IMR-90 (cell line): ENCODE data around the gene ZNF580. TPM values are rescaled to one million over a fixed set of nuclear protein-coding genes. Genes with fewer than 3 reads are reported as not detected.

Source experiments
- ATAC-seq: fragments of 200-7000 bp; cut with Tn5 transposase; 2 replicates; pipeline ENCODE4 v1.9.1; 2020; ENCODE audit warnings: low read depth, mild to moderate bottlenecking, moderate library complexity
- BruUV-seq: library from RNA; stranded (reverse); fragments of 400-500 nt; replicated peaks from 2 replicates; lab custom pipeline; 2021; lab: Mats Ljungman, UMichigan
- CTCF ChIA-PET: fragments of 300-600 bp; formaldehyde crosslinking; extraction: SDS; loops from one replicate; lab custom pipeline; 2021; ENCODE audit warnings: antibody characterized with exemption; lab: Yijun Ruan, JAX
- POLR2A ChIA-PET: fragments of 300-600 bp; sonication (Branson Sonifier 250); formaldehyde crosslinking; loops from one replicate; lab custom pipeline; 2022; ENCODE audit warnings: antibody characterized with exemption; ENCODE audit not compliant: unreplicated experiment; lab: Charles Lee
- DNase-seq: peaks from one replicate; pipeline ENCODE4 v3.0.0; 2013
- H2AFZ ChIP-seq: replicated peaks from 2 replicates; pipeline ENCODE3; 2013; ENCODE audit warnings: low read length, mild to moderate bottlenecking; ENCODE audit not compliant: poor library complexity
- H2AK5ac ChIP-seq: 2 replicates; pipeline ENCODE4 v1.6.1; 2013; ENCODE audit warnings: low read depth, low read length, inconsistent platforms
- H2AK9ac ChIP-seq: replicated peaks from 2 replicates; pipeline ENCODE3; 2013; ENCODE audit warnings: mild to moderate bottlenecking, low read depth, low read length, moderate library complexity; ENCODE audit not compliant: poor library complexity
- H2BK120ac ChIP-seq: 2 replicates; pipeline ENCODE4 v1.6.1; 2013; ENCODE audit warnings: low read depth, low read length, inconsistent platforms
- H2BK15ac ChIP-seq: 3 replicates; pipeline ENCODE4 v1.6.1; 2013; ENCODE audit warnings: low read depth, low read length, inconsistent platforms
- H2BK20ac ChIP-seq: 2 replicates; pipeline ENCODE4 v1.6.1; 2013; ENCODE audit warnings: low read depth, mild to moderate bottlenecking, inconsistent platforms, low read length, moderate library complexity
- H2BK5ac ChIP-seq: 2 replicates; pipeline ENCODE4 v1.6.1; 2013; ENCODE audit warnings: mild to moderate bottlenecking, low read depth, low read length, inconsistent platforms; ENCODE audit not compliant: poor library complexity, severe bottlenecking
- H3K14ac ChIP-seq: replicated peaks from 2 replicates; pipeline ENCODE4 v1.6.1; 2013; ENCODE audit warnings: low read depth, low read length, inconsistent platforms
- H3K18ac ChIP-seq: 2 replicates; pipeline ENCODE4 v1.6.1; 2013; ENCODE audit warnings: low read depth, low read length, control low read depth
- H3K23ac ChIP-seq: 2 replicates; pipeline ENCODE4 v1.6.1; 2013; ENCODE audit warnings: low read depth, low read length, inconsistent platforms
- H3K27ac ChIP-seq: 2 replicates; pipeline ENCODE4 v1.5.1; 2013; ENCODE audit warnings: mild to moderate bottlenecking, control low read depth, low read length; ENCODE audit not compliant: insufficient read depth
- H3K27me3 ChIP-seq: 2 replicates; pipeline ENCODE4 v1.6.1; 2013; ENCODE audit warnings: low read length; ENCODE audit not compliant: control insufficient read depth, insufficient read depth
- H3K36me3 ChIP-seq: 2 replicates; pipeline ENCODE4 v1.6.1; 2013; ENCODE audit warnings: low read length, mixed read lengths; ENCODE audit not compliant: control insufficient read depth, insufficient read depth
- H3K4ac ChIP-seq: 2 replicates; pipeline ENCODE4 v1.6.1; 2013; ENCODE audit warnings: low read depth, low read length, inconsistent platforms
- H3K4me1 ChIP-seq: 2 replicates; pipeline ENCODE4 v1.6.1; 2013; ENCODE audit warnings: low read length, mixed read lengths; ENCODE audit not compliant: control insufficient read depth, insufficient read depth
- H3K4me2 ChIP-seq: 2 replicates; pipeline ENCODE4 v1.6.1; 2013; ENCODE audit warnings: low read depth, mild to moderate bottlenecking, control low read depth, low read length, moderate library complexity
- H3K4me3 ChIP-seq: 2 replicates; pipeline ENCODE4 v1.5.1; 2013; ENCODE audit warnings: low read depth, mild to moderate bottlenecking, control low read depth, low read length, moderate library complexity; ENCODE audit not compliant: insufficient read depth
- H3K56ac ChIP-seq: 2 replicates; pipeline ENCODE4 v1.6.1; 2013; ENCODE audit warnings: low read length, inconsistent platforms; ENCODE audit not compliant: insufficient read depth; ENCODE audit errors: extremely low read depth
- H3K79me1 ChIP-seq, 2 experiments: 2 replicates each; pipeline ENCODE4 v1.6.1; 2013; ENCODE audit warnings: low read length in 2 of 2, inconsistent platforms in 1 of 2, low read depth in 1 of 2
- H3K9ac ChIP-seq: 2 replicates; pipeline ENCODE4 v1.6.1; 2013; ENCODE audit warnings: low read depth, low read length, control low read depth
- H3K9me1 ChIP-seq: 2 replicates; pipeline ENCODE4 v1.6.1; 2013; ENCODE audit warnings: low read length, inconsistent platforms; ENCODE audit not compliant: insufficient read depth
- H3K9me3 ChIP-seq: 2 replicates; pipeline ENCODE4 v1.6.1; 2013; ENCODE audit warnings: low read length; ENCODE audit not compliant: control insufficient read depth, insufficient read depth
- H4K20me1 ChIP-seq: 2 replicates; pipeline ENCODE4 v1.6.1; 2013; ENCODE audit warnings: low read length, inconsistent platforms; ENCODE audit not compliant: insufficient read depth
- H4K5ac ChIP-seq: 2 replicates; pipeline ENCODE4 v1.6.1; 2013; ENCODE audit warnings: mild to moderate bottlenecking, low read depth, low read length, control low read depth
- H4K8ac ChIP-seq, 2 experiments: 2 replicates each; pipeline ENCODE4 v1.6.1; 2013; ENCODE audit warnings: low read depth in 2 of 2, low read length in 2 of 2, control low read depth in 1 of 2, inconsistent platforms in 1 of 2
- H4K91ac ChIP-seq: 2 replicates; pipeline ENCODE4 v1.6.1; 2013; ENCODE audit warnings: low read depth, low read length, inconsistent platforms; ENCODE audit not compliant: insufficient read depth
- BHLHE40 ChIP-seq: fragments of 150-350 bp; IDR thresholded peaks from 2 replicates; pipeline ENCODE4 v1.6.1; 2016; ENCODE audit warnings: mild to moderate bottlenecking, low read depth, low read length
- CEBPB ChIP-seq: IDR thresholded peaks from 2 replicates; pipeline ENCODE4 v1.6.1; 2012; ENCODE audit warnings: low read depth, low read length, improper control_type of control experiment
- CHD1 ChIP-seq: IDR thresholded peaks from 2 replicates; pipeline ENCODE4 v1.6.1; 2012; ENCODE audit warnings: low read depth, low read length, improper control_type of control experiment
- CTCF ChIP-seq: conservative IDR thresholded peaks from 2 replicates; pipeline ENCODE4 v1.5.1; 2012; ENCODE audit warnings: mild to moderate bottlenecking, low read depth, low read length, improper control_type of control experiment
- ELK1 ChIP-seq: fragments of 150-350 bp; IDR thresholded peaks from 2 replicates; pipeline ENCODE4 v1.6.1; 2016; ENCODE audit warnings: low read depth, mild to moderate bottlenecking, low read length, moderate library complexity, borderline replicate concordance
- FOS ChIP-seq: fragments of 150-350 bp; IDR thresholded peaks from 2 replicates; pipeline ENCODE4 v1.6.1; 2016; ENCODE audit warnings: low read depth, low read length
- MAFK ChIP-seq: IDR thresholded peaks from 2 replicates; pipeline ENCODE4 v1.6.1; 2012; ENCODE audit warnings: low read depth, low read length, improper control_type of control experiment
- MAZ ChIP-seq: IDR thresholded peaks from 2 replicates; pipeline ENCODE4 v1.6.1; 2012; ENCODE audit warnings: low read depth, mild to moderate bottlenecking, low read length, improper control_type of control experiment, moderate library complexity, borderline replicate concordance
- MXI1 ChIP-seq: IDR thresholded peaks from 2 replicates; pipeline ENCODE4 v1.6.1; 2012; ENCODE audit warnings: low read depth, mild to moderate bottlenecking, low read length, moderate library complexity, borderline replicate concordance
- NFE2L2 ChIP-seq: fragments of 150-350 bp; IDR thresholded peaks from 2 replicates; pipeline ENCODE4 v1.6.1; 2016; ENCODE audit warnings: low read depth, mild to moderate bottlenecking, low read length
- POLR2A ChIP-seq: IDR thresholded peaks from 2 replicates; pipeline ENCODE4 v1.6.1; 2012; ENCODE audit warnings: mild to moderate bottlenecking, low read depth, low read length
- RAD21 ChIP-seq: IDR thresholded peaks from 2 replicates; pipeline ENCODE4 v1.6.1; 2012; ENCODE audit warnings: low read length, improper control_type of control experiment
- RCOR1 ChIP-seq: IDR thresholded peaks from 2 replicates; pipeline ENCODE4 v1.6.1; 2012; ENCODE audit warnings: mild to moderate bottlenecking, low read length, improper control_type of control experiment; ENCODE audit not compliant: insufficient replicate concordance
- RFX5 ChIP-seq: IDR thresholded peaks from 2 replicates; pipeline ENCODE4 v1.8.0; 2012; ENCODE audit warnings: low read depth, mild to moderate bottlenecking, low read length, moderate library complexity
- SMC3 ChIP-seq: fragments of 150-350 bp; IDR thresholded peaks from 2 replicates; pipeline ENCODE4 v1.6.1; 2016; ENCODE audit warnings: low read depth, mild to moderate bottlenecking, antibody characterized with exemption, low read length, moderate library complexity
- WGBS, 2 experiments: methylation state at CpG; one replicate each; pipeline versions ENCODE4 v1.1.5 to v1.1.7; 2013; ENCODE audit warnings: missing lambda C conversion rate in 2 of 2; ENCODE audit not compliant: insufficient read length in 1 of 2; ENCODE audit errors: extremely low coverage in 2 of 2; 5-methylcytosine and 5-hydroxymethylcytosine counted together
- dilution Hi-C: fragments of 300-500 bp; cut with HindIII; formaldehyde crosslinking; loops from one replicate; pipeline ENCODE4 v1.14.3; 2018; ENCODE audit warnings: low sequenced_read_pairs; ENCODE audit not compliant: unreplicated experiment
- in situ Hi-C: fragments of 300-500 bp; cut with MboI; formaldehyde crosslinking; loops from 3 replicates; pipeline ENCODE4 v1.14.3; 2019; ENCODE audit warnings: low sequenced_read_pairs, inconsistent platforms, mixed read lengths
- intact Hi-C: fragments of 100-400 bp; cut with micrococcal nuclease; formaldehyde crosslinking; loops from 2 replicates; pipeline ENCODE4 v1.10.0; 2022
- polyA plus RNA-seq, 3 experiments: library from polyadenylated mRNA; depleted of rRNA; stranded (reverse); fragments of >200 nt; gene quantifications; 2 replicates each; pipeline ENCODE4 v1.2.3, GENCODE V29; 2012; ENCODE audit warnings: low replicate concordance in 1 of 3
- total RNA-seq: library from RNA; depleted of rRNA; stranded (reverse); fragments of >200 nt; gene quantifications from 2 replicates; pipeline ENCODE4 v1.2.3, GENCODE V29; 2012

ZNF580 gene
- total and polyA plus RNA-seq, 2 of the 4 experiments (the other 2 are of a cell fraction) = 1.4 to 36.9 TPM

- peak within 1 kb of the TSS; percentile 73 for H3K56ac ChIP-seq
- peak within 1 kb of the TSS; percentile 43; the same call in 1 of the 2 replicates for H4K91ac ChIP-seq
- H3K4ac ChIP-seq = peak within 1 kb of the TSS; percentile 75
- POLR2A ChIA-PET = no interaction called here
- dilution Hi-C loops (no loop called here), intact Hi-C loops (loop anchor here (2.0 kb wide), 1 partner anchor 20 kb away; the partner anchor contains the start of gene U2AF2), in situ Hi-C loops (loop anchor here (25.0 kb wide), 3 partner anchors 462 to 1538 kb away; partner anchors contain the start of genes CDC42EP5, CNOT3, LENG9 and ZNF444)
- H4K5ac ChIP-seq = peak within 1 kb of the TSS; percentile 28; the same call in 1 of the 2 replicates
- DNase-seq = peak; percentile 96
- H3K79me1 ChIP-seq = peaks cover 13 to 64% of the 10 kb centered on the region in 2 experiments; a peak in 3 of 4 replicates
- H2AK5ac ChIP-seq = peak within 1 kb of the TSS; percentile 67
- peak within 1 kb of the TSS; percentile 80 for H3K4me3 ChIP-seq
- H2AK9ac ChIP-seq = peak within 1 kb of the TSS; percentile 91
- H2BK120ac ChIP-seq = no peak within 1 kb of the TSS
- H3K18ac ChIP-seq = no peak within 1 kb of the TSS
- H2BK15ac ChIP-seq = no peak within 1 kb of the TSS
- peak within 1 kb of the TSS; percentile 85 for H2BK5ac ChIP-seq
- H3K9me1 ChIP-seq = peaks cover 3% of the 10 kb centered on the region; the same call in 1 of the 2 replicates
- ATAC-seq = peak; percentile 87
- peak; percentile 38; the same call in 1 of the 2 replicates for TF ChIP-seq POLR2A
- TF ChIP-seq CTCF = no peak
- no peak for TF ChIP-seq CHD1
- 0 out of 2 replicates have a peak, but pooled peaks have one; percentile 2 for TF ChIP-seq NFE2L2
- TF ChIP-seq CEBPB = no peak
- peak; percentile 99 for TF ChIP-seq MAZ
- no peak for TF ChIP-seq RCOR1
- no peak for TF ChIP-seq RAD21
- TF ChIP-seq SMC3 = no peak
- peak; percentile 70 for TF ChIP-seq MXI1
- peak; percentile 88 for TF ChIP-seq BHLHE40
- no peak for TF ChIP-seq FOS
- no peak for TF ChIP-seq ELK1
- TF ChIP-seq RFX5 = no peak
- TF ChIP-seq MAFK = no peak
- 1% methylated on average over 14 of the region's 101 CpGs; no CpG with 5 or more reads in 1 of the 2 experiments for WGBS, 2 experiments
- H3K27ac ChIP-seq = peak within 1 kb of the TSS; percentile 78
- peaks cover 5% of the 10 kb centered on the region; the same call in 1 of the 2 replicates for H3K4me1 ChIP-seq
- CTCF ChIA-PET = no interaction called here
- peak within 1 kb of the TSS; percentile 98 for H3K9ac ChIP-seq
- H3K9me3 ChIP-seq = no peaks in the 10 kb centered on the region
- peak within 1 kb of the TSS; percentile 35 for H3K14ac ChIP-seq
- H3K4me2 ChIP-seq = peak within 1 kb of the TSS; percentile 96
- H2BK20ac ChIP-seq = no peak within 1 kb of the TSS
- BruUV-seq = no TSS peak
- peak within 1 kb of the TSS; percentile 94 for H2AFZ ChIP-seq
- no peaks in the 10 kb centered on the region for H3K27me3 ChIP-seq
- peak within 1 kb of the TSS; percentile 73; the same call in 1 of the 2 replicates for H3K23ac ChIP-seq
- H4K8ac ChIP-seq = peak within 1 kb of the TSS; percentile 53 to 77; a peak in 3 of 4 replicates
- H3K36me3 ChIP-seq = peaks cover 42% of the 10 kb centered on the region
- peaks cover 63% of the 10 kb centered on the region for H4K20me1 ChIP-seq
These were observed 34.2 kb downstream of the ZNF580 start, which contains the start of gene EPN1 for GRCh38 chr19:55674841-55675660. Gene EPN1, plus strand, starts transcription at chr19:55675226. Its CDS starts 3,402 bp downstream, at chr19:55678628.
